Measurements from ENCODE around the gene PACRG.

PACRG gene

GRCh38 chr6:163014736-163015135 is 287.0 kb downstream of the PACRG start:
- no peak for DNase-seq (ENCODE audit: low spot score)

- no peak for DNase-seq (ENCODE audit: low spot score)
These were observed 290.0 kb downstream of the PACRG start for GRCh38 chr6:163017801-163018200.

- DNase-seq (ENCODE audit: low spot score), result no peak
These were observed 292.2 kb downstream of the PACRG start for GRCh38 chr6:163019926-163020325.

GRCh38 chr6:163021054-163021453 is 293.3 kb downstream of the PACRG start:
- DNase-seq (ENCODE audit: low spot score), result no peak

- no peak for DNase-seq (ENCODE audit: low spot score)
These were observed 295.9 kb downstream of the PACRG start for GRCh38 chr6:163023700-163024099.

GRCh38 chr6:163026893-163027292 is 299.1 kb downstream of the PACRG start:
- DNase-seq (ENCODE audit: low spot score), result no peak

- no peak for DNase-seq (ENCODE audit: low spot score)
These were observed 303.2 kb downstream of the PACRG start for GRCh38 chr6:163030980-163031379.

GRCh38 chr6:163031931-163032330 is 304.2 kb downstream of the PACRG start:
- no peak for DNase-seq (ENCODE audit: low spot score)

GRCh38 chr6:163036160-163036645 is 308.4 kb downstream of the PACRG start:
- DNase-seq (ENCODE audit: low spot score), result no peak

GRCh38 chr6:163038317-163038716 is 310.5 kb downstream of the PACRG start:
- no peak for DNase-seq (ENCODE audit: low spot score)

GRCh38 chr6:163048345-163048744 is 320.6 kb downstream of the PACRG start:
- no peak for DNase-seq (ENCODE audit: low spot score)

- no peak for DNase-seq (ENCODE audit: low spot score)
These were observed 326.0 kb downstream of the PACRG start for GRCh38 chr6:163053667-163054344.

- no peak for DNase-seq (ENCODE audit: low spot score)
These were observed 326.9 kb downstream of the PACRG start for GRCh38 chr6:163054641-163055040.

GRCh38 chr6:163057260-163057659 is 329.5 kb downstream of the PACRG start:
- no peak for DNase-seq (ENCODE audit: low spot score)

- DNase-seq (ENCODE audit: low spot score), result no peak
These were observed 335.0 kb downstream of the PACRG start for GRCh38 chr6:163062790-163063189.

- DNase-seq (ENCODE audit: low spot score), result no peak
These were observed 335.8 kb downstream of the PACRG start for GRCh38 chr6:163063561-163063960.

GRCh38 chr6:163064397-163064796 is 336.6 kb downstream of the PACRG start:
- DNase-seq (ENCODE audit: low spot score), result no peak

GRCh38 chr6:163066200-163066599 is 338.4 kb downstream of the PACRG start:
- no peak for DNase-seq (ENCODE audit: low spot score)

GRCh38 chr6:163077134-163077533 is 349.4 kb downstream of the PACRG start:
- no peak for DNase-seq (ENCODE audit: low spot score)

- DNase-seq (ENCODE audit: low spot score), result no peak
These were observed 350.9 kb downstream of the PACRG start for GRCh38 chr6:163078712-163079111.

GRCh38 chr6:163080228-163080627 is 352.5 kb downstream of the PACRG start:
- DNase-seq (ENCODE audit: low spot score), result no peak

GRCh38 chr6:163083141-163083540 is 355.4 kb downstream of the PACRG start:
- DNase-seq (ENCODE audit: low spot score), result no peak

GRCh38 chr6:163085426-163085825 is 357.7 kb downstream of the PACRG start:
- no peak for DNase-seq (ENCODE audit: low spot score)

Data from ecto neural progenitor cell (in vitro differentiated cells).